K562 (cell line): ENCODE data around the gene MAPKAPK2. TPM values are rescaled to one million over a fixed set of nuclear protein-coding genes. Genes with fewer than 3 reads are reported as not detected.

Experiments
- ATAC-seq: fragments of 200-7000 bp; cut with Tn5 transposase; 3 replicates; pipeline ENCODE4 v1.9.1; 2020; ENCODE audit warnings: moderate library complexity
- BruUV-seq: library from RNA; stranded (reverse); fragments of 400-500 nt; replicated peaks from 2 replicates; lab custom pipeline; 2021; lab: Mats Ljungman, UMichigan
- CTCF ChIA-PET: fragments of 300-600 bp; formaldehyde crosslinking; extraction: SDS; loops from one replicate; lab custom pipeline; 2021; ENCODE audit warnings: low intra/inter-chr PET ratio; lab: Yijun Ruan, JAX
- POLR2A ChIA-PET: fragments of 300-600, 350-650 bp; sonication (Branson Sonifier 250); formaldehyde crosslinking; extraction: SDS; loops from one replicate; lab custom pipeline; 2021; ENCODE audit warnings: antibody characterized with exemption, inconsistent platforms; lab: Yijun Ruan, JAX
- DNase-seq, 4 experiments: peaks; one replicate each; pipeline versions ENCODE4 v3.0.0 to v3.0.0-alpha.2; 2011 to 2018; ENCODE audit warnings: low spot score in 3 of 4, mixed read lengths in 3 of 4; ENCODE audit errors: extremely low read depth in 1 of 4
- FAIRE-seq: peaks from 2 replicates; lab custom pipeline; 2011; peaks lifted over from hg19 to GRCh38; lab: Jason Lieb, UNC
- H2AFZ ChIP-seq: 2 replicates; pipeline ENCODE4 v1.6.0; 2011; ENCODE audit warnings: low read depth, low read length, control low read depth, inconsistent platforms
- H3K27ac ChIP-seq: fragments of 200-600 bp; 3 replicates; pipeline ENCODE4 v1.8.0; 2011; ENCODE audit warnings: low read depth, mild to moderate bottlenecking, control low read depth, inconsistent platforms, low read length, moderate library complexity, mixed read lengths; ENCODE audit errors: extremely low read depth
- H3K27me3 ChIP-seq, 2 experiments: fragments of 300-600 bp in 1 of 2; 2 replicates in 1 of 2; 3 replicates in 1 of 2; pipeline versions ENCODE4 v1.6.0 to v1.8.0; 2011; ENCODE audit warnings: inconsistent platforms in 2 of 2, low read length in 2 of 2, mild to moderate bottlenecking in 1 of 2, mixed read lengths in 1 of 2, moderate library complexity in 1 of 2; ENCODE audit not compliant: control insufficient read depth in 2 of 2, insufficient read depth in 2 of 2
- H3K36me3 ChIP-seq: fragments of 300-600 bp; 3 replicates; pipeline ENCODE4 v1.8.0; 2011; ENCODE audit warnings: mild to moderate bottlenecking, low read length, inconsistent platforms; ENCODE audit not compliant: control insufficient read depth, insufficient read depth
- H3K4me1 ChIP-seq, 2 experiments: fragments of 200-600 bp in 1 of 2; replicated peaks in 1 of 2; 2 replicates in 1 of 2; 3 replicates in 1 of 2; pipeline versions ENCODE4 v1.5.1 to v1.8.0; 2011; ENCODE audit warnings: inconsistent platforms in 2 of 2, low read length in 2 of 2, mild to moderate bottlenecking in 1 of 2, mixed read lengths in 1 of 2, moderate library complexity in 1 of 2; ENCODE audit not compliant: control insufficient read depth in 2 of 2, insufficient read depth in 2 of 2
- H3K4me2 ChIP-seq: 2 replicates; pipeline ENCODE4 v1.6.1; 2011; ENCODE audit warnings: low read length, control low read depth, inconsistent platforms, mixed read lengths; ENCODE audit not compliant: insufficient read depth
- H3K4me3 ChIP-seq: fragments of 200-600 bp; sonication (generic), shearing (Covaris generic); 2 replicates; pipeline ENCODE4 v1.5.1; 2016; ENCODE audit warnings: control low read depth, inconsistent platforms
- H3K79me2 ChIP-seq: fragments of 200-600 bp; 3 replicates; pipeline ENCODE4 v1.8.0; 2011; ENCODE audit warnings: low read length, inconsistent platforms; ENCODE audit not compliant: control insufficient read depth, insufficient read depth
- H3K9ac ChIP-seq, 2 experiments: 2 replicates each; pipeline versions ENCODE4 v1.6.0 to v1.6.1; 2011; ENCODE audit warnings: low read depth in 2 of 2, low read length in 2 of 2, control low read depth in 1 of 2, inconsistent platforms in 1 of 2, mild to moderate bottlenecking in 1 of 2, mixed read lengths in 1 of 2; ENCODE audit not compliant: insufficient read depth in 1 of 2
- H3K9me1 ChIP-seq: one replicate; pipeline ENCODE4 v1.6.0; 2011; ENCODE audit warnings: inconsistent platforms, mild to moderate bottlenecking, low read length, moderate library complexity; ENCODE audit not compliant: control insufficient read depth, insufficient read depth
- H3K9me3 ChIP-seq: replicated peaks from 2 replicates; pipeline ENCODE4 v1.5.1; 2011; ENCODE audit warnings: low read depth, low read length, inconsistent platforms; ENCODE audit not compliant: control insufficient read depth, insufficient read depth
- H4K20me1 ChIP-seq: replicated peaks from 2 replicates; pipeline ENCODE4 v1.6.1; 2011; ENCODE audit warnings: low read length, inconsistent platforms, mixed read lengths; ENCODE audit not compliant: control insufficient read depth, insufficient read depth
- CTCF ChIP-seq, 3 experiments: IDR thresholded peaks in 2 of 3; conservative IDR thresholded peaks in 1 of 3; 2 replicates each; pipeline ENCODE4 v1.5.1; 2011 to 2012; ENCODE audit warnings: low read length in 3 of 3, mild to moderate bottlenecking in 3 of 3, control low read depth in 2 of 3, improper control_type of control experiment in 1 of 3, inconsistent platforms in 1 of 3, low read depth in 1 of 3, mixed read lengths in 1 of 3, moderate library complexity in 1 of 3; ENCODE audit not compliant: insufficient read depth in 2 of 3
- HDAC1 ChIP-seq, 2 experiments: fragments of 450-650 bp; IDR thresholded peaks; 2 replicates each; pipeline ENCODE4 v1.6.1; 2016 to 2017; ENCODE audit warnings: inconsistent platforms in 1 of 2, mild to moderate bottlenecking in 1 of 2, moderate library complexity in 1 of 2
- TEAD1 ChIP-seq, 2 experiments: fragments of 450-650 bp in 1 of 2; sonication (generic) in 1 of 2; formaldehyde crosslinking; IDR thresholded peaks; 2 replicates each; pipeline versions ENCODE4 v1.4.0 to v1.8.0; 2020 to 2022; ENCODE audit warnings: mild to moderate bottlenecking in 2 of 2, missing genetic modification reagents in 1 of 2
- WGBS: fragments of 100-300 bp; shearing (Covaris generic); methylation state at CpG from one replicate; pipeline ENCODE4 v1.1.6; 2016; ENCODE audit warnings: low coverage, mixed read lengths; ENCODE audit not compliant: insufficient coverage; ENCODE audit errors: missing lambda C conversion rate; 5-methylcytosine and 5-hydroxymethylcytosine counted together
- in situ Hi-C: fragments of 300-500 bp; cut with MboI; formaldehyde crosslinking; loops from 4 replicates; pipeline ENCODE4 v1.15.0; 2018; ENCODE audit warnings: inconsistent platforms, mixed read lengths
- intact Hi-C: fragments of 100-400 bp; cut with micrococcal nuclease; formaldehyde crosslinking; loops from 2 replicates; pipeline ENCODE4 v1.14.2; 2022
- polyA plus RNA-seq, 8 experiments: library from polyadenylated mRNA; depleted of rRNA in 4 of 8; stranded (reverse) in 5 of 8; unstranded in 3 of 8; fragments of >200 nt; fragmentation: Nextera tagmentation in 2 of 8; fragmentation: Illumina TruSeq in 1 of 8; extraction: Ambion mirVana in 2 of 8; extraction: Trizol in 1 of 8; gene quantifications; 2 replicates each; pipeline versions ENCODE4 v1.2.1 to v1.2.3, GENCODE V29; 2011 to 2014; ENCODE audit warnings: inconsistent platforms in 1 of 8, missing spikeins in 1 of 8
- total RNA-seq, 7 experiments: library from RNA; depleted of rRNA in 6 of 7; stranded (reverse); fragments of >200 nt in 6 of 7; fragmentation: Illumina TruSeq in 2 of 7; extraction: Trizol in 2 of 7; gene quantifications; 2 replicates each; pipeline versions ENCODE4 v1.2.1 to v1.2.3, GENCODE V29; 2011 to 2021; ENCODE audit warnings: low replicate concordance in 1 of 7

The MAPKAPK2 gene
- total and polyA plus RNA-seq, 9 of the 15 experiments (the other 6 are each of a cell fraction or from before 2014, with no cell fraction given): 0.63 to 94.2 (median 52.1) TPM

- Histone ChIP-seq H3K4me3 (no peak overlapping the region), H3K4me2 (no peak overlapping the region), H3K9me1 (no peaks in the 10 kb centered on the region), H3K9me3 (no peaks in the 10 kb centered on the region), H3K27ac (no peak overlapping the region), H3K27me3 (peaks cover 21 to 22% of the 10 kb centered on the region in 2 experiments), H3K9ac (no peak overlapping the region), H2AFZ (no peak overlapping the region)
- CTCF ChIA-PET: no interaction called here
- in situ Hi-C loops (no loop called here), intact Hi-C loops (no loop called here)
- BruUV-seq: no TSS peak
- POLR2A ChIA-PET: interaction anchor here (0.8 to 2.1 kb wide), 6 partner anchors 8 to 174 kb away, joined by 3 to 4 read pairs (median 4); no protein-coding TSS in a partner anchor
- FAIRE-seq (no peak), ATAC-seq (peak; percentile 43; the same call in 1 of the 3 replicates)
- TF ChIP-seq HDAC1 (IDR thresholded peaks at IDR 0.05) (no peak), CTCF (IDR thresholded peaks at IDR 0.05 in 2 of 3, conservative IDR thresholded peaks at IDR 0.05 in 1 of 3; ENCODE audit: insufficient read depth in 2 of 3, low read depth in 1 of 3, low read length in 3 of 3) (peak in 1 of 3 experiments; percentile 32; a peak in 1 of 6 replicates), TEAD1 (CRISPR knock-in tag; IDR thresholded peaks at IDR 0.05) (peak in 1 of 2 experiments; percentile 77; a peak in 1 of 4 replicates)
- TF ChIP-seq, all 486 proteins: peak for 2
- no peaks in the 10 kb centered on the region for H4K20me1 ChIP-seq
- no peaks in the 10 kb centered on the region for H3K36me3 ChIP-seq
- no peak for DNase-seq
- peaks cover under 1 to 3% of the 10 kb centered on the region in 2 experiments; a peak in 3 of 5 replicates for H3K4me1 ChIP-seq
- H3K79me2 ChIP-seq: no peaks in the 10 kb centered on the region
- WGBS: under 1% methylated on average over 6 of the region's 6 CpGs
These were observed 76.6 kb downstream of the MAPKAPK2 start for GRCh38 chr1:206761159-206761768.
